ENCODE data around the gene GALNT10. TPM values are rescaled to one million over a fixed set of nuclear protein-coding genes. Genes with fewer than 3 reads are reported as not detected.

The GALNT10 gene
- total and polyA plus RNA-seq, 2 of the 4 experiments (the other 2 are of a cell fraction) = 46.2 to 67.0 TPM

GRCh38 chr5:154385236-154385512 lies 194.6 kb downstream of the GALNT10 start:
- Histone ChIP-seq H3K14ac (replicated peaks; ENCODE audit: low read depth, low read length) (no peak overlapping the region), H2AK9ac (replicated peaks; ENCODE audit: low read depth, low read length, poor library complexity) (peak overlapping the region; percentile 34), H3K4me3 (ENCODE audit: insufficient read depth, low read depth, low read length) (no peak overlapping the region), H3K4ac (ENCODE audit: low read depth, low read length) (no peak overlapping the region), H3K4me1 (ENCODE audit: control insufficient read depth, insufficient read depth, low read length) (no peaks in the 10 kb centered on the region), H2BK15ac (ENCODE audit: low read depth, low read length) (no peak overlapping the region), H3K23ac (ENCODE audit: low read depth, low read length) (no peak overlapping the region), H4K5ac (ENCODE audit: low read depth, low read length) (no peak overlapping the region), H3K27ac (ENCODE audit: insufficient read depth, low read length) (no peak overlapping the region), H3K56ac (ENCODE audit: extremely low read depth, insufficient read depth, low read length) (no peak overlapping the region), H3K9me3 (ENCODE audit: control insufficient read depth, insufficient read depth, low read length) (no peaks in the 10 kb centered on the region), H4K20me1 (ENCODE audit: insufficient read depth, low read length) (no peaks in the 10 kb centered on the region), H3K79me1 (ENCODE audit: low read depth in 1 of 2, low read length in 2 of 2) (peaks cover 0 to 4% of the 10 kb centered on the region in 2 experiments; a peak in 1 of 4 replicates), H4K8ac (ENCODE audit: low read depth in 2 of 2, low read length in 2 of 2) (no peak overlapping the region), H3K36me3 (ENCODE audit: control insufficient read depth, insufficient read depth, low read length) (peaks cover 26% of the 10 kb centered on the region), H2BK5ac (ENCODE audit: low read depth, low read length, poor library complexity, severe bottlenecking) (no peak overlapping the region), H4K91ac (ENCODE audit: insufficient read depth, low read depth, low read length) (no peak overlapping the region), H2AK5ac (ENCODE audit: low read depth, low read length) (no peak overlapping the region), H3K9ac (ENCODE audit: low read depth, low read length) (no peak overlapping the region), H2BK120ac (ENCODE audit: low read depth, low read length) (no peak overlapping the region), H3K27me3 (ENCODE audit: control insufficient read depth, insufficient read depth, low read length) (no peaks in the 10 kb centered on the region), H3K18ac (ENCODE audit: low read depth, low read length) (no peak overlapping the region), H2AFZ (replicated peaks; ENCODE audit: low read length, poor library complexity) (no peak overlapping the region), H3K9me1 (ENCODE audit: insufficient read depth, low read length) (peaks cover 21% of the 10 kb centered on the region), H2BK20ac (ENCODE audit: low read depth, low read length) (no peak overlapping the region), H3K4me2 (ENCODE audit: low read depth, low read length) (no peak overlapping the region)
- TF ChIP-seq BHLHE40 (IDR thresholded peaks at IDR 0.05; ENCODE audit: low read depth, low read length) (no peak), RCOR1 (IDR thresholded peaks at IDR 0.05; ENCODE audit: insufficient replicate concordance, low read length) (no peak), NFE2L2 (IDR thresholded peaks at IDR 0.05; ENCODE audit: low read depth, low read length) (no peak), USF2 (IDR thresholded peaks at IDR 0.05; ENCODE audit: low read depth, low read length) (no peak)
- BruUV-seq (replicated peaks) = no TSS peak
- dilution Hi-C loops (cut with HindIII; ENCODE audit: low sequenced_read_pairs, unreplicated experiment) = no loop called here
- 56% methylated on average over 8 of the region's 8 CpGs; no CpG with 5 or more reads in 1 of the 2 experiments for WGBS, 2 experiments (ENCODE audit: extremely low coverage in 2 of 2, insufficient read length in 1 of 2)
- POLR2A ChIA-PET (ENCODE audit: unreplicated experiment) = no interaction called here
- CTCF ChIA-PET = no interaction called here
- no peak for ATAC-seq (ENCODE audit: low read depth)
- in situ Hi-C loops (cut with MboI; ENCODE audit: low sequenced_read_pairs) = no loop called here
- no peak for DNase-seq
- intact Hi-C loops (cut with micrococcal nuclease) = no loop called here

All from IMR-90 (cell line).